HG02642 (cell line): ENCODE results near the gene GUCD1.
"Not testable (repeated sequence)": the region's sequence is repeated elsewhere in the genome, so short reads cannot be mapped to it uniquely, and the experiment has no call there.

ENCODE experiments used
- ATAC-seq: cut with Tn5 transposase; IDR thresholded peaks from one replicate; pipeline ENCODE4 v1.9.1; 2021; ENCODE audit warnings: mild to moderate bottlenecking; ENCODE audit not compliant: unreplicated experiment, poor library complexity

GUCD1 gene

DNA sequence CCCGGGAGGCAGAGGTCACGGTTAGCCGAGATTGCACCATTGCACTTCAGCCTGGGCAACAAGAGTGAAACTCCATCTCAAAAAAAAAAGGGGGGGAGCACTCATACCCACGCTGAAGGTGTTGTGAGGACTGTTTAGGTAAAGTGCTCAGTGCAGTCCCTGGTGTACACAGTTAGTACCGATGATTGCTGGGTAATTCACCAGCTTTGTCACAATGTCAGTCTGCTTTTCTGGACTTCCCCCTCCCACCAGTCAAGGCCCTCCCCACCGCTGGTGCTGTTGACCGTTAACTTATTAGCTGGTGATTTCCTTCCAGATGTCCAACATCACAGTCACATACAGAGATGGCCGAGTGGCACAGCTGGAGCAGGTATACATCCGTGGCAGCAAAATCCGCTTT, 12.7 kb upstream of the GUCD1 start:
- no peak for ATAC-seq

DNA sequence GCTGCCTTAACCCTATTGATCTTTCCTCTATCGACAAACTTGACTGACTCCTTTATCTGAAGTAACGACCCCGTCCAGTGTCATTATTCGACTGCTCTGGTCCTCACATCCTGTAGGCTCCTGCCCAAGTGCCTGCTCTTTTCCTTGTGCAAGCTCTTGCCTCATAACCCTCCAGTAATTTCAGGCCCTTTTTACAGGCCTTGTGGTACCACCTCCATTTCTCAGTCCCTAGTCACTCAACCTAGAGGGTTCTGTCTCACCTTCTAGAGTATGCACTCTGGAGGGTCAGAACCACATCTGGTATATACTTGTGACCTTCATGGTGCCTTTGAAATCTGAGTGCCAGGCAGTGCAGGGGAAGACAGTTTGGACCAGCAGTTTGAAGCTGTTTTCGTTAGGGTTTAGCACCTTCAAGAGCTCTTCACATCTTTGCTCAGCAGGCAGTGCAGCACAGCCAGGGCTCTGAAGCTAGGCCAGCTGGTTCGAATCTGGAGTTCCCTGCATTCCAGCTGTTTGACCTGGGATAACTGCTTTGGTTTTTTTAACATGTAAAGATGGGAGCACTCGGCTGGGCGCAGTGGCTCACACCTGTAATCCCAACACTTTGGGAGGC, 12.1 kb upstream of the GUCD1 start:
- no peak for ATAC-seq

DNA sequence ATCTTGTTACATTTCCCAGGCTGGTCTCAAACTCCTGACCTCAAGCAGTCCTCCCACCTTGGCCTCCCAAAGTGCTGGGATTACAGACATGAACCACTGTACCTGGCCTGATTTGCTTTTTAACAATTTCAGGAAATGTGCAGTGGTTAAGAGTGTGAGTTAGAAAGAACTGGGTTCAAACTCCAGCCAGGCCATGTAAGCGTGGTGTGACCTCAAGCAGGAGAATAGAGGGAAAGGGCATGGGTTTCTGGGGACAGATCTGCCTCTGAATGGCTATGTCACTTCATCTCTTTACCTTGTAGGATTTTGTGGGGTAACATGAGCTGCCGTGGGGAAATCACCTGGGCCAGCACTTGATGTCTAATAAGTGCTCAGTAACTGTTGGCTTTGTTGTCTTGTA, 10.1 kb upstream of the GUCD1 start:
- no peak for ATAC-seq

DNA sequence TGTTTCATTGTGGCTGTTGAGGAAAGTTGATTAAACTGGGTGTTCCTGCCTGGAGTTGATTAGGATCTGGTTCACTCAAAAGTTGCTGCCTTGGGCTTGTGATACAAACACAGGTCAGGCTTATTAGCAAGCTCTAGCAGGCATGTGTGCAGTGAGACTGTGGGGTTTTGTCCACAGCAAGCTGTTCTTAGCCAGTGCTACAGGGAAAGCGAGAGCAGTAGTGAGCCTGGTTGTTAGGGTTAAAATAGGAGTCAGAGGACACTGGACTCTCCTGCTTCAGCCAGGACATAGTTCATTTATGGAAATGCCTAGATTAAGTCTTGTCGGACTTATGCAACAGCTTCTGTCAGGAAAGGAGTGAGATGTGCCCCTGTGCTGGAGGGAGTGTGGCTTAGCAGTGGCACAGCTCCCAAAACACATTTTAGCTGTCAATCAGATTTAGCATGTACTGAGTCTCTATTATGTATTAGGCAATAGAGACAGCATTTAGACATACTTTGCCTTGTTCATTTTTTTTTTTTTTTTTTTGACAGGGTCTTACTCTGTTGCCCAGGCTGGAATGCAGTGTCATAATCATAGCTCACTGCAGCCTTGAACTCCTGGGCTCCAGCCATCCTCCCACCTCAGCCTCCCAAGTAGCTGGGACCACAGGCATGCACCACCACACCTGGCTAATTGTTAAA, 9.6 kb upstream of the GUCD1 start:
- no peak for ATAC-seq

DNA sequence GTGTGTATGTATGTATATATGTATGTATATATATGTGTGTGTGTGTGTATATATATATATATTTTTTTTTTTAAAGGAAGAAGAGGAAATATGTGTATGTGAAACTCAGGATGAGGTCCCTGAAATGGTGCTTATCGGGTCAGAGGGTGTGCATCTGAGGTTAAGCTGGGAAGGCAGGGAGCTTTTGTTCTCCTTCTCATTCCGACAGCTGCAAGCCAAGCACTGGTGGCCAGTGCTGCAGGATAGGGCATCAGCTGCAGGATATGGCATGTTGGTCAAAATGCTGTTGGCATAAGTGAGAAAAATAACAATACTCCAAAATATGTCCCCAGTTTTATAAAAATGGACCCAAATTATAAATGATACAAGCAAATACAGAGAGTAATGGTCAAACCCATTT, 8.3 kb upstream of the GUCD1 start:
- no peak for ATAC-seq

DNA sequence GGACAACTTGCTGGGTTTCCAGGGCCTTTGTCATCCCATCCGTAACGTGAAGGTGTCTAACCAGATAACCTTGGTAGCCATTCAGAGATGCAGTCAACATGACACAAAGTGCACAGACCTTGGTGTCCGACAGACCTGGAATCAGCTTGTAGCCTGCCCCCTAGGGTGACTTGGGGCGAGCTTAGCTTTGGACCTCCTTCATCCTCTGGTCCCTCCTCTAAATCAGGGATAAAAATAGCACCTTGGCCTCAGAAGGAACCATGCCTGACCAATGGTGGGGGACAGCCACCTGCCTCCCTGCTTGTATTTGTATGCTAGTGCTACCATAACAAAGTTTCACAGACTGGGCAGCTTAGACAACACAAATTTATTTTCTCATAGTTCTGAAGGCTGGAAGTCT, 4.5 kb upstream of the GUCD1 start:
- ATAC-seq = no peak

DNA sequence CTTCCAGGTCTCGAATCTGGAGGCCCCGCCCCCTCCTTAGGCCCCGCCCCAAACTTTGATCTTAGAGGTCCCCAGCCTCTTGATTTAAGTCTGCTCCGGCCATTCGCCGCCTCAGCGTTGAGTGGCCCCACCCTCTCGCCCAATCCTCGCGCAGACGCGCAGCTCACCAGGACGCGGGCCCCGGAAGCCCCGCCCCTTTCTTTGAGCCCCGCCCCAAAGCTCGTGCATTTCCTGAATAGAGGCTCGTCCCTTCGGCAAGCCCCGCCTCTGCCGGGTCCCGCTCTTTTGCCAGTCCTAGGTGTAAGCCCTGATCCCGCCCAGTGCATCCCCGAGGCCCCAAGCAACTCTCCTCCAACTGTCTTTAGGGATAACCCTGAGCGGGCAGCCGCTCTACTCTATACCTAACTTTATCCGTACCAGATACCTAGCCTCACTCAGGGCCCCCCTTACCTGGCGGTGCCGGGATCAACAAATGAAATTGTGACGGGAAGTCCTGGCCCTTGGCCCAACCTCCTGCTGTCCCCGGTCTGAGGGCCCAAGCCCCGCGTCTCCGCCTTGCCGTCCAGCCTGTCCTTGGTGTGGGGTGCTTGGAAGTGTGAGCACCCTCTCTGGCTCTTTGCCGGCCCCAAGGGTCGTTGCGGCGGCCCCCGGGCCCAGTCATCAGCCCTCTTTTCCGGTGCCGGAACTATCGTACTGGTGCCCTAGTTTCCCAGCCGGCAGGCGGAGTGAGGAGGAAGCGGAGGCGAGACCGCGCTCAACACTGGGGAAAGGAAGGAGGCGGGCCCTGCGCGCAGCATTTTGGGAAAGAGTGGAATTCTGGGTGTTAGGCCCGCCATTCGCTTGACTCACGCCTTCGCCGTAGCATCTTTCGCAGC, 464 bp upstream of the GUCD1 start, which contains the start of gene SNRPD3:
Gene SNRPD3, plus strand, starts transcription at position 835 of the 875 bp plus-strand sequence. CDS start 1,676 bp downstream, outside the sequence.
- ATAC-seq = peak; percentile 77

DNA sequence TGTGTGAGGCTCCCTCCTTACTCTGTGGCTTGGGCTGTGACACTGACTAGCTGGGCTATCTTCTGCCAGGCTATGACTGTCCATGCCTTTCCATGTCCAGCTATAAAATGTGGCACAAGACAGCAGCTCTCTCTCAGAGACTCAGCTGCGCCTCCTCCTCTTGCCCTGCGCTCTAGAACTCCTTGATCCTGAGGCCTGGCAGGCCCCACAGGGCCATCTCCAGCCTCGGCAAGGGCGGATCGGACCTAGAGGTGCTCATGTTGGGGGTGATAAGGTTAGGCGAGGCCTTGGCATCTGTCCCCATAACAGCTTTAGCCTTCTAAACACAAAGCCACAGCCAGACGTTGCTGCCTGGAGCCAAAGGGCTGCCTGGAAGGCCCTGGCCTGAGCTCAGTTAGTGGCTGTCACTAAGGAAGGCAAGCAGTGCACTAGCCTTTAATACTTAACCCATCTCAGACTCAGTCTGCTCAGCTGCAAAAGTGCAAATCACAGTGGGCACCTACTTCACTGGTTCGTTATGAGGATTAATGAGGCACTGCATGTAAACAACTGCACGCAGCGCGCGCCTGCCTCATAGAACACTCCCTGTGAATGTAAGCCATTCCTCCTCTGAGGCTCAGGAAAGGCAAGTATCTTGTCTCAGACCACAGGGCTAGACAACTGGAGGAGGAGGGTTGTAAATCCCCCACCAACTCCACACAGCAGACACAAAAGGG, 1.2 kb downstream of the GUCD1 start:
- ATAC-seq = no peak

DNA sequence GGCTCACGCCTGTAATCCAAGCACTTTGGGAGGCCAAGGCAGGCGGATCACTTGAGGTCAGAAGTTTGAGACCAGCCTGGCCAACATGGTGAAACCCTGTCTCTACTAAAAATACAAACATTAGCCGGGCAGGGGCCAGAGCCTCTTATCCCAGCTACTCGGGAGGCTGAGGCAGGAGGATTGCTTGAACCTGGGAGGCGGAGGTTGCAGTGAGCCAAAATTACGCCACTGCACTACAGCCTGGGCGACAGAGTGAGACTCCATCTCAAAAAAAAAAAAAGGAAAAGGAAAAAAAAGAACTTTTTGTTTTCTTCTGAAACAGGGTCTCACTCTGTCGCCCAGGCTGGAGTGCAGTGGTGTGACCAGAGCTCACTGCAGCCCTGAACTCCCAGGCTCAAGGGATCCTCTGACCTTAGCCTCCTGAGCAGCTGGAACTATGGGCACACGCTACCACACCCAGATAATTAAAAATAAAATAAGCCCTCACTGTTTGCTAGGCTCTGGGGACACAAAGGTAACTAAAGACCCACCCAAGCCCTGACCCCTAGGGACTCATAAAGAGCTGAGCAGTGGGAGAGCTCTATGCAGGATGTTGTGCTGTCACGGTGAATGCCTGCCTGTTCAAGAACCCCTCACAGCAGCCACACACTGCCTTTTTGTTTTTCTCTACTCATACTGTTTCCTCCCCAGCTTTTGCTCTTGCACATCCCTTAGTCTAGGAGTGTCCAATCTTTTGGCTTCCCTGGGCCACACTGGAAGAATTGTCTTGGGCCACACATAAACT, 2.2 kb downstream of the GUCD1 start:
- not testable (repeated sequence) for ATAC-seq

DNA sequence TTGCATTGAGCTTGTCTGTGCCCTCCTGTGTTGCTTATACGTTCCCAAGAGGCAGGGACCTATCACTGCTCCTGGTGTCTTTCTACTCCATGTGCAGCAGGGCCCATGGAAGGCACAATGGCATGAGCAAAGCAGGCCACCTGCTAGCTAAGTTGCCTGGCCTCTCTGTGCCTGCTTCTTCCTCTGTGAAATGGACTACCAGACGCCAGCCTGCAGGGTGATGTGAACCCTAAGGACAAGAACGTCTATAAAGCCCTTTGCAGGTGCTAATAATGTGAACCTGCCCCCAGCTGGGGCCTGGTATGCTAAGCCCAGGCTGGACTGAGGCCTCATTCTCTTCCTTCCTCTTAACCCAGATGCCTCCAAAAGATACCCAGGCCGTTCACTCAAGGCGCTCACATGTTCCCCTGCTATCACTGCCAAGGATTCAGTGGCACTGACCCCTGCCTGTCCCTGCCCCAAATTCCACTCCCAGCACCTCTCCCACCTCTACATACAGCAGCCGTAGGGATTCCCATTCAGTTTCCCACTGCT, 4.0 kb downstream of the GUCD1 start:
- no peak for ATAC-seq

DNA sequence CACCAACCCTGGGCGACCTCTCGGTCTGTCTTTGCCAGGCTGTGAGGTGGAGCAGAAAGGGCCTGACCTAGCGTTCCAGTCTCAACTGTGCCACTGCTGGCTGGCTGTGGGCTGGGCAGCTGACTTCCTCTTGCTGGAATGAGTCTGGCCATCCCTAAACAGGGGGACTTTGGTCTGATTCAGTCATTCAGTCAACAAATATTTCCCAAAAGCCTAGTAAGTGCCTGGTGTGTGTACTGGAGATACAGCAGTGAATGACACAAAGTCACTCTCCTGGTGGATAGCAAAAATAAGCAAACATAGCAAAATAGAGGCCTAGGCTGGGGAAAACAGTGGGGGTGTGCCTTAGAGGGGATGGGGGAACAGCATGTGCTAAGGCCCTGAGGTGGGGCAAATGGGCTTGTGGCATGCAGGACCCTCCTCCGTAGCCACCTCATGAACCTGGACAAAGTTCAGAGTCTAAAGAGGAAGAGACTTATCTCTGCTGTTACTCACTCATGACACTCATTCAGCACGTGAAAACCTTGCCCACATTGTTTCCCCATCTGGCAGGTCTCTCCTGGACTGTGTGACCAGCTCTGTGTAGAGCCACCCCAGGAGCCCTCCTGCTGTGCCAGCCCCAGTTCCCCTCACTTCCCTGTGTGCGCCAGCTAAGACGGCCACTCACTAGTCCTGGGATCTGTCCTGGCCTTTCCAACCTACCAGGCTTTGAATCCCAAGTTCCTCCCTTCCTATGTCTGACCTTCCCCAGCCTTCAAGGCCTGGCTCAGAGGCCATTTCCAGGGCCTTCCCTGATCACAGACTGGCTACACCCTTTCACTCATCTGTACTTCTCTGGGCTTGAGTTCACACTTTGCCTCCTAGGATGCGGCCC, 4.7 kb downstream of the GUCD1 start:
- no peak for ATAC-seq

DNA sequence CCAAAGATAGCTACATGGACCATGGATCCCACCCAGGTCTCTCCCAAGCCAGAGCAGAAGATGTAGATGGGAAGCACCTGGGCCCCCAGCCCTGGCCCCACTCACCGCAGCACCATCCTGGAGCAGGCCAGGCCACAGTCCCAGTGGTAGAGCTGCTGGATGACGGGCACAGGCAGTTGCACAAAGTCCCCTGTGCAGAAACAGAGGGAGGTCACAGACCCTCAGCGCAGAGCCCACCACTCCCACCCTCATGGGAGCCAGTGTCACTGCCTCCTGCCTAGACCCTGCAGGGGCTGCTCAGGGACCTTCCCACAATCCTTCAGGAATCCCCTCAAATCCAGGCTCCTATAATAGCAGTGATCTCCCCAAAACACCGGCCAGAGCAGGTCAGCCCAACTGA, 6.1 kb downstream of the GUCD1 start:
- ATAC-seq = no peak

DNA sequence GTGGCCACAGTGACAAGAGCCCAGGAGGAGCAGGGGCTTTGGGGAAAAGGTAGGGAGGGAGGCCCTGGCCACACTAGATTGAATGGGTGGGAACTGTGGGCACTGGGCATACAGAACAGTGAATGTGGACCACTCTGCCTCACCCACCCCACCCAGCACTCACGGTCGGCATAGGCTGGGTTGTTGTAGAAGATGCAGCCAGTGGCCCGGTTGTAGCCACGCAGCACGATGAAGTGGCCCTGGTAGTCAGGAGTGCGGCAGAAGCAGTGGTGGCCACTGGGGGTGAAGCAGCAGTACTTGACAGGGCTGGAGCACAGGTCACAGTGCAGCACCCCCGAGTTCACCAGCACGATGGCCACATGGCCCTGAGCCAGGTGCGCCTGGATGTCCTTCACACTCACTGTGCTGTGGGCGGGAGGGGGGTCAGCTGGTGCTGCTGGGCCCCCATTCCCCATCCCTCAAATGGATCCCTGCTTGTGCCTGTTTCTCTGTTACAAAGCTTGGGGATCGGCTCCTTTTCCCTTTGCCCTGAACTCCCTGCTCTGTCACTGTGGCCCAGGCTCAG, 11.2 kb downstream of the GUCD1 start:
- no peak for ATAC-seq

DNA sequence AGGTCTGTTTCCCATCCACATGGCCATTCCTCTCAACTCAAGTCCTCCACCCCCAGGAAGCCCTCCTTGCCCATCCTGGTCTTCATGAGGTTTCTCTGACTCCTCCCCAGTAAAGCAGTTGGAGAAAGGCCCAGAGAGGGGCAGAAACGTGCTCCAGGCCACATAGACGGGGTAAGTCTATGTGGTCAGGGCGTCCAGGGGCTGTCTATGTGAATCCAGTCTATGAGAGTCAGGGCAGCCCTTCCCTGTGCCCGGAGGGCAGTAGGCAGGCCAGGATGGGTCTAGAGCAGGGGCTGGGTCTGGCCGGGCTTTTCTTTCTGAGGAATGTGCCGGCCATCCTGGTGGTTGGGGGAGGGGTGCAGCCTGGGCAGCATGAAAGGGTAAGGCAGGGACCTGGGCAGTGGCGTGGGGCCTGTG, 11.7 kb downstream of the GUCD1 start:
- no peak for ATAC-seq

DNA sequence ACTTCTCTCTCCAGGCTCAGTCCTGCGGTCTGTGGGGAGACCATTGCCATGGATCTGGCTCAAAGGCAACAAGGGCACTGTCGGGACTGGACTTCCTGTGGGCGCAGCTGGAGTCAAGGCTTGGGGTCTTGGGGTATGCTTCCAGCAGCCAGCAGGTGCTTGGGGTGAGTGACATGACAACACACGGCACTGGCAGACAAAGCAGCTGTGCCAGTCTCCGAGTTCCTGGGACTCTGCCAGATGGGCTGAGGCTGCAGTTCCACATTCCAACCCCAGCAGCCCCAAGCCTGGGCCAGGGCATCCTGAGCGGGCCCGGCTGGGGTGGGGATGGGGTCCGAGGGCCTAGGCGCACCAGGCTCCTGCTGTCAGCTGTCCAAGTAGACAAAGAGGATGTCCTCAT, 12.3 kb downstream of the GUCD1 start:
- no peak for ATAC-seq

DNA sequence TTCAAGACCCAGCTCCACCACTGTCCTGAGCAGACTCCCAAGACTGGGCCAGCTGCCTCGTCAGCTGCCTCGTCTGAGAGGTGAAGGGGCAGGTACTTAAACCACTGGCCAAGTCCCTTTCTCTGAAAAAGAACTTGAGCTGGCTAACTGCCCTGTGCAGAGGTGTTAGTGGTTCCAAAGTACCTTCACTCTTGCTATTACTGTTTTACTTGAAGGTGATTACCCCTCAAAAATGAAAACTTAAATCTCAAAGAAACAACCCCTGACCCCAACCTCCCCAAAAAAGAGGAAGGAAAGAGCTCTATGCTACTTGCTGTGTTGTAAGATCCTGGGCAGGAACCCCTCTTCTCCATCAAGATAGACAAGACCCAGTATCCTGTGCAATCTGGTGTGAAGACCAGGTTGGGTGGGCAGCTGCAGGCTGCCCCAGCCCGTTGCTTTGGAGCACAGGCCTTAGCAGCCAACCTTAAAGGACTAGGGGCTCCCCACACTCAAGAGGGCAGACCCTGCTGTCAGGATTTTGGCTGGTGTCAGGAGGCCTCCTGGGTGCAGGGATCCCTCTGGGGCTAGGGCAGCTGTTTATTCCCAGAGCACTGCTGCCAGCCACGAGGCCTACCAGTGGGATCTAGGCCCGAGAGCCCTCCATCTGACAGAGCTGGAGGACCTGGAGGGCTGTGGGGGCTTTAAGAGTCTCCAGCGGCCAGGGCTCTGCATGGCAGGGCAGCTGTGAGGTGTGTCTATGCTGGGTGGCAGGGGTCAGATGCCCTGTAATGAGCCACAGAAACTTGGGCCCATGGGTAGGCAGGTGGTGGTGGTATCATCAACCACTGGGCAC, 13.0 kb downstream of the GUCD1 start:
- no peak for ATAC-seq

DNA sequence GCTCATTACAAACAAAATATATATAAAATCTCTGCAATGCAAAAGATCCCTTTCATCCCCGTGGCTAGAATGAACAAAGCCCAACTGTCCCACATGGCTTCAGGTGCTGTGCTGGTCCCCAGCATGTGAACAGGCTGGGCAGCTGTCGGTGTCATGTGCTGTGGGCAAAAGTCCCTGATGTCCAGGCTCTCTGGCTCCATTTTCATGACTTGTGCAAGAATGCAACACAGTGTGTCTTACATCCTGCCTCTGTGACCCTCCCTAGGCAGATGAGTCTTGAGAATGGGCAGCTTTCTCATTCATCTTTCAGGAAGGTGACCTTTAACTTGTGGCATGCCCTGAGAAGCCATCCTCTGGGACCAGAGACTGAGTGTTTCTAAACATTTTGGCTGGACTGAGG, 14.5 kb downstream of the GUCD1 start:
- ATAC-seq = no peak
